ENCODE data around the gene PEX6. TPM values are rescaled to one million over a fixed set of nuclear protein-coding genes. Genes with fewer than 3 reads are reported as not detected.

The PEX6 gene
- total RNA-seq, 1 donor from 2014 or later: 20.4 TPM

GRCh38 chr6:42914546-42914945 lies 64.4 kb downstream of the PEX6 start:
- ATAC-seq: no peak
- intact Hi-C loops (cut with DNase I): no loop called here
- no peak for DNase-seq (ENCODE audit: low spot score)

Other genes starting within 250 kb of the PEX6 start
- gene TBCC, start 233.1 kb downstream of the PEX6 start, total RNA-seq: 12.7 TPM
- 27.7 TPM for gene BICRAL, start 197.1 kb downstream of the PEX6 start, total RNA-seq
- gene RPL7L1, start 99.6 kb downstream of the PEX6 start, total RNA-seq: 51.6 TPM
- 0.40 TPM for gene PTCRA, start 63.1 kb downstream of the PEX6 start, total RNA-seq
- 44.9 TPM for gene CNPY3, start 49.7 kb downstream of the PEX6 start, total RNA-seq
- 1.8 TPM for gene GNMT, start 18.4 kb downstream of the PEX6 start, total RNA-seq
- gene PPP2R5D, start 5.4 kb upstream of the PEX6 start, total RNA-seq: 31.1 TPM
- 46.0 TPM for gene MEA1, start 34.8 kb upstream of the PEX6 start, total RNA-seq
- 53.4 TPM for gene KLHDC3, start 35.1 kb upstream of the PEX6 start, total RNA-seq
- 34.6 TPM for gene RRP36, start 42.4 kb upstream of the PEX6 start, total RNA-seq
- 20.9 TPM for gene CUL7, start 74.7 kb upstream of the PEX6 start, total RNA-seq
- gene MRPL2, start 80.3 kb upstream of the PEX6 start, total RNA-seq: 40.4 TPM
- gene KLC4, start 80.5 kb upstream of the PEX6 start, total RNA-seq: 35.5 TPM
- gene PTK7, start 97.1 kb upstream of the PEX6 start, total RNA-seq: 11.0 TPM
- gene SRF, start 192.1 kb upstream of the PEX6 start, total RNA-seq: 32.6 TPM
- gene CUL9, start 203.0 kb upstream of the PEX6 start, total RNA-seq: 42.9 TPM

Data from sciatic nerve (tissue), 2 donors.